GM12864 (cell line): ENCODE data around the gene ALPP.
"Not testable (repeated sequence)": the region's sequence is repeated elsewhere in the genome, so short reads cannot be mapped to it uniquely, and the experiment has no call there.

Source experiments
- DNase-seq: peaks from one replicate; pipeline ENCODE4 v3.0.0-alpha.2; 2011; ENCODE audit warnings: low read depth
- H3K4me3 ChIP-seq: 2 replicates; pipeline ENCODE4 v1.5.1; 2011; ENCODE audit warnings: mild to moderate bottlenecking, low read depth, low read length, control low read depth
- CTCF ChIP-seq: IDR thresholded peaks from 2 replicates; pipeline ENCODE4 v1.5.1; 2011; ENCODE audit warnings: low read depth, mild to moderate bottlenecking, moderate library complexity, low read length, control low read depth, inconsistent platforms; ENCODE audit errors: missing control alignments

The ALPP gene

GRCh38 chr2:232389327-232389726, 10.8 kb downstream of the ALPP start:
- no peak for TF ChIP-seq CTCF
- DNase-seq = no peak
- H3K4me3 ChIP-seq = no peak overlapping the region

GRCh38 chr2:232390661-232391060, 12.1 kb downstream of the ALPP start:
- no peak for TF ChIP-seq CTCF
- DNase-seq = no peak
- H3K4me3 ChIP-seq = no peak overlapping the region

- no peak overlapping the region for H3K4me3 ChIP-seq
- no peak for TF ChIP-seq CTCF
- no peak for DNase-seq
These were observed 15.0 kb downstream of the ALPP start for GRCh38 chr2:232393556-232393955.

- DNase-seq, H3K4me3 ChIP-seq: not testable (repeated sequence)
These were observed 15.9 kb downstream of the ALPP start for GRCh38 chr2:232394431-232394830.

GRCh38 chr2:232395586-232395985, 17.0 kb downstream of the ALPP start:
- no peak for TF ChIP-seq CTCF
- DNase-seq = no peak
- no peak overlapping the region for H3K4me3 ChIP-seq

GRCh38 chr2:232396683-232397082, 18.1 kb downstream of the ALPP start:
- no peak for TF ChIP-seq CTCF

GRCh38 chr2:232398293-232399034, 19.9 kb downstream of the ALPP start:
- no peak for TF ChIP-seq CTCF
- no peak overlapping the region for H3K4me3 ChIP-seq
- DNase-seq = no peak

More at GRCh38 chr2:232396683-232397082, 18.1 kb downstream of the ALPP start:
- no peak overlapping the region for H3K4me3 ChIP-seq
- DNase-seq = no peak
